Loucy (cell line): ENCODE results near the gene SPSB3.
A peak's percentile ranks its signal among the peaks of the same experiment; 100 is the strongest.

Experiments
- H2AFZ ChIP-seq: fragments of 200-600 bp; sonication (generic); 2 replicates; pipeline ENCODE4 v1.6.0; 2016; ENCODE audit warnings: antibody characterized with exemption, mild to moderate bottlenecking, low read length, moderate library complexity
- H3F3A ChIP-seq: fragments of 200-600 bp; 2 replicates; pipeline ENCODE4 v1.6.0; 2016; ENCODE audit warnings: antibody characterized with exemption, low read depth, mild to moderate bottlenecking
- H3K27me3 ChIP-seq: fragments of 200-600 bp; sonication (generic); 2 replicates; pipeline ENCODE4 v1.6.1; 2014; ENCODE audit warnings: low read length, mild to moderate bottlenecking; ENCODE audit not compliant: insufficient read depth, poor library complexity, severe bottlenecking
- H3K36me3 ChIP-seq: fragments of 200-600 bp; sonication (generic); 2 replicates; pipeline ENCODE4 v1.6.1; 2016; ENCODE audit warnings: low read length; ENCODE audit not compliant: insufficient read depth
- H3K4me1 ChIP-seq: fragments of 200-600 bp; sonication (generic); 2 replicates; pipeline ENCODE4 v1.5.1; 2014; ENCODE audit warnings: low read length, mild to moderate bottlenecking; ENCODE audit not compliant: insufficient read depth, poor library complexity, severe bottlenecking
- H3K4me2 ChIP-seq: fragments of 200-600 bp; sonication (generic); 2 replicates; pipeline ENCODE4 v1.6.0; 2014; ENCODE audit warnings: antibody characterized with exemption, low read length, low read depth, mild to moderate bottlenecking; ENCODE audit not compliant: poor library complexity, severe bottlenecking
- H3K4me3 ChIP-seq: fragments of 200-600 bp; sonication (generic); 2 replicates; pipeline ENCODE4 v1.5.1; 2014; ENCODE audit warnings: low read length, mild to moderate bottlenecking, mixed read lengths; ENCODE audit not compliant: poor library complexity, severe bottlenecking
- H3K79me2 ChIP-seq: fragments of 200-600 bp; sonication (generic); 2 replicates; pipeline ENCODE4 v1.6.1; 2014; ENCODE audit warnings: low read length; ENCODE audit not compliant: insufficient read depth
- H3K9ac ChIP-seq: fragments of 200-600 bp; sonication (generic); 2 replicates; pipeline ENCODE4 v1.6.0; 2014; ENCODE audit warnings: mild to moderate bottlenecking, low read depth, low read length, moderate library complexity; ENCODE audit not compliant: poor library complexity, severe bottlenecking
- H3K9me2 ChIP-seq: fragments of 200-600 bp; sonication (generic); replicated peaks from 2 replicates; pipeline ENCODE4 v1.6.1; 2016; ENCODE audit warnings: low read depth, low read length, mixed read lengths
- H3K9me3 ChIP-seq: fragments of 200-600 bp; sonication (generic); 2 replicates; pipeline ENCODE4 v1.6.1; 2014; ENCODE audit warnings: mild to moderate bottlenecking, antibody characterized with exemption, low read length, low read depth; ENCODE audit not compliant: insufficient read depth
- H4K20me1 ChIP-seq: fragments of 200-600 bp; sonication (generic); 2 replicates; pipeline ENCODE4 v1.6.0; 2014; ENCODE audit warnings: antibody characterized with exemption, low read length, mild to moderate bottlenecking; ENCODE audit not compliant: insufficient read depth, poor library complexity, severe bottlenecking
- CTCF ChIP-seq: fragments of 200-600 bp; sonication (generic); conservative IDR thresholded peaks from 2 replicates; pipeline ENCODE4 v1.5.1; 2014; ENCODE audit warnings: mild to moderate bottlenecking, antibody characterized with exemption, low read length
- EZH2phosphoT487 ChIP-seq: fragments of 200-600 bp; IDR thresholded peaks from 2 replicates; pipeline ENCODE4 v1.6.1; 2018; ENCODE audit warnings: antibody characterized with exemption, mild to moderate bottlenecking, moderate library complexity, borderline replicate concordance

SPSB3 gene

GRCh38 chr16:1786242-1787055, 4.1 kb upstream of the SPSB3 start:
- Histone ChIP-seq H3K4me3 (no peak overlapping the region), H3K9ac (no peak overlapping the region), H3K27me3 (no peaks in the 10 kb centered on the region), H3K9me3 (no peaks in the 10 kb centered on the region), H3K9me2 (no peaks in the 10 kb centered on the region), H3K4me1 (no peaks in the 10 kb centered on the region), H2AFZ (no peak overlapping the region), H3F3A (no peaks in the 10 kb centered on the region), H4K20me1 (peaks cover under 1% of the 10 kb centered on the region), H3K36me3 (no peaks in the 10 kb centered on the region), H3K4me2 (no peak overlapping the region), H3K79me2 (peaks cover 40% of the 10 kb centered on the region)
- TF ChIP-seq EZH2phosphoT487 = no peak
- TF ChIP-seq CTCF = no peak

GRCh38 chr16:1785846-1786170, 3.4 kb upstream of the SPSB3 start:
- Histone ChIP-seq H3K9me2 (no peaks in the 10 kb centered on the region), H3K79me2 (peaks cover 46% of the 10 kb centered on the region), H3K4me2 (peak overlapping the region; percentile 27), H3K9me3 (no peaks in the 10 kb centered on the region), H3K9ac (no peak overlapping the region), H3K4me3 (no peak overlapping the region), H3K4me1 (no peaks in the 10 kb centered on the region), H4K20me1 (peaks cover 4% of the 10 kb centered on the region), H3K36me3 (no peaks in the 10 kb centered on the region), H2AFZ (no peak overlapping the region), H3K27me3 (no peaks in the 10 kb centered on the region), H3F3A (no peaks in the 10 kb centered on the region)
- TF ChIP-seq EZH2phosphoT487 (no peak), CTCF (no peak)

GRCh38 chr16:1784977-1785845, 2.8 kb upstream of the SPSB3 start:
- TF ChIP-seq CTCF = no peak
- TF ChIP-seq EZH2phosphoT487 = no peak
- H2AFZ ChIP-seq = no peak overlapping the region
- no peaks in the 10 kb centered on the region for H3K4me1 ChIP-seq
- no peak overlapping the region for H3K9ac ChIP-seq
- peak overlapping the region; percentile 27 for H3K4me2 ChIP-seq
- H4K20me1 ChIP-seq = peaks cover 4% of the 10 kb centered on the region
- no peaks in the 10 kb centered on the region for H3K27me3 ChIP-seq
- H3K79me2 ChIP-seq = peaks cover 51% of the 10 kb centered on the region
- H3K9me2 ChIP-seq = no peaks in the 10 kb centered on the region
- H3K4me3 ChIP-seq = no peak overlapping the region
- H3K36me3 ChIP-seq = no peaks in the 10 kb centered on the region
- no peaks in the 10 kb centered on the region for H3F3A ChIP-seq
- H3K9me3 ChIP-seq = no peaks in the 10 kb centered on the region
